ACC112 (cell line): ENCODE measurements around the gene ANXA2R.
A peak's percentile ranks its signal among the peaks of the same experiment; 100 is the strongest.

Experiments
- H2AFZ ChIP-seq: fragments of 200-600 bp; sonication (generic); one replicate; pipeline ENCODE4 v1.6.0; 2017; ENCODE audit warnings: antibody characterized with exemption, low read length; ENCODE audit not compliant: unreplicated experiment
- H3K27ac ChIP-seq: fragments of 200-600 bp; sonication (generic); 2 replicates; pipeline ENCODE4 v1.5.1; 2014; ENCODE audit warnings: low read depth, mild to moderate bottlenecking, antibody characterized with exemption, low read length, moderate library complexity
- H3K27me3 ChIP-seq: fragments of 200-600 bp; sonication (generic); 2 replicates; pipeline ENCODE4 v1.6.1; 2014; ENCODE audit warnings: mild to moderate bottlenecking, antibody characterized with exemption, low read length, moderate library complexity, mixed read lengths; ENCODE audit not compliant: insufficient read depth
- H3K36me3 ChIP-seq: fragments of 200-600 bp; sonication (generic); 2 replicates; pipeline ENCODE4 v1.6.1; 2016; ENCODE audit warnings: mild to moderate bottlenecking, antibody characterized with exemption, low read length, moderate library complexity, mixed read lengths; ENCODE audit not compliant: insufficient read depth
- H3K4me1 ChIP-seq: fragments of 200-600 bp; sonication (generic); one replicate; pipeline ENCODE4 v1.6.1; 2016; ENCODE audit warnings: low read length, mixed read lengths; ENCODE audit not compliant: insufficient read depth, unreplicated experiment, control insufficient read depth
- H3K4me3 ChIP-seq: fragments of 200-600 bp; sonication (generic); 2 replicates; pipeline ENCODE4 v1.5.1; 2014; ENCODE audit warnings: mild to moderate bottlenecking, low read depth, low read length
- H3K79me2 ChIP-seq: fragments of 200-600 bp; sonication (generic); one replicate; pipeline ENCODE4 v1.6.0; 2016; ENCODE audit warnings: low read length; ENCODE audit not compliant: control insufficient read depth, unreplicated experiment, insufficient read depth

Gene ANXA2R

DNA sequence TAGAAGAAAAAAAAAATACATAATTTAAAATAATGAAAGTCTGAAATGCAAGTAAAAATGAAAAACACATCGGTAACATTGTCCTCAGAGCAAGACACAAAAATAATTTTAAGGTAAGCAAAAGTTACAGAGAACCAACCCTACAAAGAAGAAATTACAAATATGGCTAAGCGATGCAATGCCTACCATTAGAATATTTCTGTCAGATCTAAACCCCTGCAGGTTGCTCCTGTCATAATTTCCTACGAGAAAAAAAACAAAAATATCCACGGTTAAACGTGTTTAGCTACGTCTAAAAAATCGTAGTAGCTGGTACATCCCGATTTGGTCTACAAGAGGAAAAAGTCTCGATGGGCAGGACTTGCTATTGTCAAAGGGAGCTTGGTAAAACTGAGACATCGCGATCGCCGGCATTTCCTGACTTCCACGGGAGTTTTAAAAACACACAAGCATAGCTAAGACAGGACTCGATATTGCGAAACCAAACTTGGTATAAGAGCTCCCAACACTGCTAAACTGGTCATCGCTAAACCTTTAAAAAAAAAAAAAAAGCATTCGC, 1.1 kb upstream of the ANXA2R start:
- H3K27me3 ChIP-seq = no peaks in the 10 kb centered on the region
- H3K79me2 ChIP-seq = peaks cover 56% of the 10 kb centered on the region
- peak overlapping the region; percentile 90 for H3K27ac ChIP-seq
- H3K4me1 ChIP-seq = no peaks in the 10 kb centered on the region
- no peaks in the 10 kb centered on the region for H3K36me3 ChIP-seq
- peak overlapping the region; percentile 79 for H3K4me3 ChIP-seq
- H2AFZ ChIP-seq = peak overlapping the region; percentile 78

DNA sequence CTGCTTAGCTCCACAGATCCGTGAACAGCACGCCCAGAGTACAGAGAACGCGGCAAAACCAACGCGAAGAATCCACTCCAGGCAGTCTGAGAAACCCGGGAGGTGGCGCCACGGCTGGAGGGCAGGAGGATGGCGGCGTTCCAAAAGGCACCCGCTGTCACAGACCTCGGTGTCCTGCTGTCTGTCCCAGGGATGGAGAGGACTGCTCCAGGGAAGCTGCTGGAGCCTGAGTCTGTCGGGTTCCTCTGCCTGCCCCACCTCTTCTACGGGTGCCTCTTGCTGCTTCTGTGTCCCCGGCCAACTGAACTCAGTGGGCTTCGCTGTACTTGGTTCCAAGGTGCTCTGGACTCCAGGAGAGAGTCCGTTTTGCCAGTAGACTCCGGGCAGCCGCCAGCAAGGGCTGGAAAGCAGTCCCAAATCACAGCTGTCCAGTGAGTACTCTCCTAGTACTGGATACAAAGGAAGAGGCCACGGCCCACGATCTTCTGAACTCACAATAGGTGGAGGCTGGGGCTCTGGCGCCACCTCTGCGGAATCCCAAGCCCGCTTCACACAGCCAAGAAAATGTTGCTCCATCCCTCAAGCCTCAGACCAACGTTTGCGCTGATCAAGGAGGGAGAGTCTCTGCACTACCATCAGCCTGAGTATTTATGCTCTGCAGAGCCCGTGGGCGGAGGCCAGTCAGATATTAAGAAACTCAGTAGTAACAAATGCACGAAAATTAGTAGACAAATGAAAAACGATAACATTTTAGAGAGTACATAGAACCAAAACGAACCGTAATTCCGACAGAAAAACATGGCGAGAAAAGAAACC, 440 bp downstream of the ANXA2R start:
- Histone ChIP-seq H3K36me3 (no peaks in the 10 kb centered on the region), H3K27me3 (no peaks in the 10 kb centered on the region), H3K4me1 (peaks cover 7% of the 10 kb centered on the region), H3K79me2 (peaks cover 49% of the 10 kb centered on the region), H3K27ac (peak overlapping the region; percentile 43), H3K4me3 (peak overlapping the region; percentile 79), H2AFZ (peak overlapping the region; percentile 86)

GRCh38 chr5:43039152-43039470, 1.0 kb downstream of the ANXA2R start:
- H3K27me3 ChIP-seq = no peaks in the 10 kb centered on the region
- peak overlapping the region; percentile 86 for H2AFZ ChIP-seq

GRCh38 chr5:43038496-43038989, 1.6 kb downstream of the ANXA2R start:
- Histone ChIP-seq H3K79me2 (peaks cover 47% of the 10 kb centered on the region), H3K27me3 (no peaks in the 10 kb centered on the region), H3K36me3 (no peaks in the 10 kb centered on the region), H2AFZ (no peak overlapping the region), H3K4me1 (peaks cover 13% of the 10 kb centered on the region), H3K27ac (no peak overlapping the region), H3K4me3 (peak overlapping the region; percentile 1; the same call in 1 of the 2 replicates)

More at GRCh38 chr5:43039152-43039470, 1.0 kb downstream of the ANXA2R start:
- H3K27ac ChIP-seq = peak overlapping the region; percentile 43
- peaks cover 45% of the 10 kb centered on the region for H3K79me2 ChIP-seq
- peaks cover 13% of the 10 kb centered on the region for H3K4me1 ChIP-seq
- no peaks in the 10 kb centered on the region for H3K36me3 ChIP-seq
- H3K4me3 ChIP-seq = peak overlapping the region; percentile 79

- Histone ChIP-seq H3K79me2 (peaks cover 42% of the 10 kb centered on the region), H3K27me3 (no peaks in the 10 kb centered on the region)
Measured at GRCh38 chr5:43037636-43038495, 2.3 kb downstream of the ANXA2R start.

GRCh38 chr5:43036856-43037635, 3.1 kb downstream of the ANXA2R start:
- Histone ChIP-seq H3K79me2 (peaks cover 41% of the 10 kb centered on the region), H3K27me3 (no peaks in the 10 kb centered on the region), H2AFZ (no peak overlapping the region), H3K36me3 (no peaks in the 10 kb centered on the region), H3K27ac (no peak overlapping the region), H3K4me3 (no peak overlapping the region), H3K4me1 (peaks cover 13% of the 10 kb centered on the region)

More at GRCh38 chr5:43037636-43038495, 2.3 kb downstream of the ANXA2R start:
- Histone ChIP-seq H3K4me3 (peak overlapping the region; percentile 1; the same call in 1 of the 2 replicates), H2AFZ (no peak overlapping the region), H3K27ac (no peak overlapping the region), H3K4me1 (peaks cover 13% of the 10 kb centered on the region), H3K36me3 (no peaks in the 10 kb centered on the region)

DNA sequence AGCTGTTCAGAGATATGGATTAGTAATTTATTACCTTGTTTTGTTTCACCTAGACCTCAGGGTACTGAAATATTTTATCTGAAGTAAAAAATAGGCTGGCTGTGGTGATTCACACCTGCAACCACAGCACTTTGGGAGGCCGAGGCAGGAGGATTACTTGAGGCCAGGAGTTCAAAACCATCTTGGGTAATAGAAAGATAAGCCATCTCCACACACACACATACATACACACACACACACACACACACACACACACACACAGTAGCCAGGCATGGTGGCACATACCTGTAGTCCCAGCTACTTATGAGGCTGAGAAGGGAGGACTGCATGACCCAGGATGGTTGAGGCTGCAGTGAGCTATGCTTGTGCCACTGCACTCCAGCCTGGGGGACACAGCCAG, 3.7 kb downstream of the ANXA2R start:
- Histone ChIP-seq H3K27ac (no peak overlapping the region), H3K27me3 (no peaks in the 10 kb centered on the region), H3K36me3 (no peaks in the 10 kb centered on the region), H2AFZ (no peak overlapping the region), H3K4me3 (no peak overlapping the region), H3K79me2 (peaks cover 41% of the 10 kb centered on the region), H3K4me1 (peaks cover 13% of the 10 kb centered on the region)

- Histone ChIP-seq H3K79me2 (peaks cover 39% of the 10 kb centered on the region), H2AFZ (no peak overlapping the region), H3K27me3 (no peaks in the 10 kb centered on the region), H3K4me3 (0 out of 2 replicates have a peak overlapping the region, but pooled peaks have one; percentile 13), H3K36me3 (no peaks in the 10 kb centered on the region), H3K27ac (no peak overlapping the region), H3K4me1 (peaks cover 13% of the 10 kb centered on the region)
Measured at GRCh38 chr5:43034591-43034968, 5.5 kb downstream of the ANXA2R start.

GRCh38 chr5:43033841-43034590, 6.1 kb downstream of the ANXA2R start:
- peaks cover 35% of the 10 kb centered on the region for H3K79me2 ChIP-seq
- H3K36me3 ChIP-seq = no peaks in the 10 kb centered on the region; the same call in 1 of the 2 replicates
- H3K4me3 ChIP-seq = no peak overlapping the region
- H3K27ac ChIP-seq = no peak overlapping the region
- H2AFZ ChIP-seq = no peak overlapping the region
- no peaks in the 10 kb centered on the region for H3K27me3 ChIP-seq
- H3K4me1 ChIP-seq = peaks cover 15% of the 10 kb centered on the region
